SU-DHL-6 (cell line): Measurements from ENCODE around the gene PMEPA1.

Experiments used
- EZH2phosphoT487 ChIP-seq: fragments of 200-600 bp; sonication (generic), shearing (Covaris generic); conservative IDR thresholded peaks from 2 replicates; pipeline ENCODE4 v1.6.1; 2018; ENCODE audit warnings: mild to moderate bottlenecking, antibody characterized with exemption, low read length, moderate library complexity, mixed read lengths
- TF ChIP-seq, protein P1 (sequence below): fragments of 200-600 bp; sonication (generic); IDR thresholded peaks from one replicate; pipeline ENCODE4 v1.5.1; 2017; ENCODE audit warnings: antibody characterized with exemption, mild to moderate bottlenecking, low read length, moderate library complexity; ENCODE audit not compliant: insufficient read depth, poor library complexity, severe bottlenecking

DNA sequence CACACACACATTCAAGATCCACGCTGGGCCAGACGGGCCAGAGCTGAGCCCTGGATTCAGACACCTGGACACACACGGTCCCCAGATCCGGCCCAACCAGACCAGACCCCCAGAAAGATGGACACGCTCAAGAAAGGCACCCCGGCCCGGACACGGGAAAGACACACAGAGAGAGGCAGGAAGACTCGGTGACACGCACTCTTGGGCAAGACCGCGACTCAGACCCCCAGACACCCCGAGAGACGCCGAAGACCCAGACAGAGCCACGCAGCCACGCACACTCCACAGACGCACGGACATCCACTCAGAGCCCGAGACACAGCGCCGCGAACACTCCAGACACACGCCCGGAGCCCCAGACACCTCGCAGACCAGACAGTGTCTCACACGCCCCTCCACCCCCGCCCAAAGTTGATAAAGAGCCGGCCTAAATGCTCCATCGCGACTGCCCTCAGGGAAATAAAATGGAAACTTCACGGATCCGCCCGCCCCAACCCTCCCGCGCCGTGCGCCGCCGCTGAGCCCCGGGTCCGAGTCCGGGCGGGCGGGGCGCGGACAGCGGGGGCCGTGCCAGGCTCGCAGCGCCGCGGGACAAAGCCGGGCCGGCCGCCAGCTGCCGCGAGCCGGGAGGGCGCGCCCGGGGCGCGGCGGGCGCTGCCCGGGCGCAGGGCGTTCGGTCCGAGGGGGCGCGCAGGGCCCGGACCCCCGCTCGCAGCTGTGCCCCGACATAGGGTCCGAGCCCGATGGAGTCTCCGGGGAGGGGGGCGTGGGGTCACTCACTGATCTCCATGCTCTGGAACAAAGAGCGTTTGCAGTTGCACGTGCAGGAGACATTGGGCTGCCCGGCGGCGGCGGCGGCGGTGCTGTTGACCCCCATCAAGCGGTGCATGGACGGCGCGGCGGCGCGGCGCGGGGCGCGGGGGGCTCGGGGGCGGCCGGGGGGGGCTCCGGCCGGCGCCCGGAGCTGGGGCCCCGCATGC, 831 bp downstream of the PMEPA1 start:
- TF ChIP-seq, protein P1, sequence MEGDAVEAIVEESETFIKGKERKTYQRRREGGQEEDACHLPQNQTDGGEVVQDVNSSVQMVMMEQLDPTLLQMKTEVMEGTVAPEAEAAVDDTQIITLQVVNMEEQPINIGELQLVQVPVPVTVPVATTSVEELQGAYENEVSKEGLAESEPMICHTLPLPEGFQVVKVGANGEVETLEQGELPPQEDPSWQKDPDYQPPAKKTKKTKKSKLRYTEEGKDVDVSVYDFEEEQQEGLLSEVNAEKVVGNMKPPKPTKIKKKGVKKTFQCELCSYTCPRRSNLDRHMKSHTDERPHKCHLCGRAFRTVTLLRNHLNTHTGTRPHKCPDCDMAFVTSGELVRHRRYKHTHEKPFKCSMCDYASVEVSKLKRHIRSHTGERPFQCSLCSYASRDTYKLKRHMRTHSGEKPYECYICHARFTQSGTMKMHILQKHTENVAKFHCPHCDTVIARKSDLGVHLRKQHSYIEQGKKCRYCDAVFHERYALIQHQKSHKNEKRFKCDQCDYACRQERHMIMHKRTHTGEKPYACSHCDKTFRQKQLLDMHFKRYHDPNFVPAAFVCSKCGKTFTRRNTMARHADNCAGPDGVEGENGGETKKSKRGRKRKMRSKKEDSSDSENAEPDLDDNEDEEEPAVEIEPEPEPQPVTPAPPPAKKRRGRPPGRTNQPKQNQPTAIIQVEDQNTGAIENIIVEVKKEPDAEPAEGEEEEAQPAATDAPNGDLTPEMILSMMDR, result no peak
- no peak for TF ChIP-seq EZH2phosphoT487
